T-helper 2 cell (primary cell): ENCODE results near the gene ZCCHC14.

Experiments used
- DNase-seq, 5 experiments: peaks; one replicate each; pipeline versions ENCODE4 v3.0.0 to v3.0.0-alpha.2; 2012 to 2022

Gene ZCCHC14

GRCh38 chr16:87424266-87424665 lies 68.6 kb downstream of the ZCCHC14 start:
- no peak for DNase-seq

DNA sequence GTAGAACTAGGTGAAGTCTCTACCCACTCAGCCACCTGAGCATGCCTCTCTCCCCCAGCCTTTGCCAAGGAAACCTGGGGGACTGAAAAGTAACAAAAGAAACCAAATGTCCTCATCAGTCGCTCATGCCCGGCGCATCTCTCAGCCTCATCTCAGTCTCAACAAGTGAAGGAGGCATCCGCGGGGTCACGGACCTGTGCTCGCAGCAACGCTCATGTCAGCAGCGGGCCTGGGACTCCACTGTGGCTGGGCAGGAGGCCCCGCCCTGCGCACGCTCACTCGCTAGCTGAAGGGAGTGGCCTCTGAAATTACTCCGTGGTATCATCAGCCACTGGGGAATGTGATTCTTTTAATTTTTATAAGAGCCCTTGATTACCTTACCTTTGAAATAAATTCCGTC lies 69.4 kb downstream of the ZCCHC14 start:
- DNase-seq, result no peak

- no peak for DNase-seq
These were observed 70.7 kb downstream of the ZCCHC14 start for GRCh38 chr16:87422106-87422505.

GRCh38 chr16:87421003-87421912 lies 71.6 kb downstream of the ZCCHC14 start:
- no peak for DNase-seq

DNA sequence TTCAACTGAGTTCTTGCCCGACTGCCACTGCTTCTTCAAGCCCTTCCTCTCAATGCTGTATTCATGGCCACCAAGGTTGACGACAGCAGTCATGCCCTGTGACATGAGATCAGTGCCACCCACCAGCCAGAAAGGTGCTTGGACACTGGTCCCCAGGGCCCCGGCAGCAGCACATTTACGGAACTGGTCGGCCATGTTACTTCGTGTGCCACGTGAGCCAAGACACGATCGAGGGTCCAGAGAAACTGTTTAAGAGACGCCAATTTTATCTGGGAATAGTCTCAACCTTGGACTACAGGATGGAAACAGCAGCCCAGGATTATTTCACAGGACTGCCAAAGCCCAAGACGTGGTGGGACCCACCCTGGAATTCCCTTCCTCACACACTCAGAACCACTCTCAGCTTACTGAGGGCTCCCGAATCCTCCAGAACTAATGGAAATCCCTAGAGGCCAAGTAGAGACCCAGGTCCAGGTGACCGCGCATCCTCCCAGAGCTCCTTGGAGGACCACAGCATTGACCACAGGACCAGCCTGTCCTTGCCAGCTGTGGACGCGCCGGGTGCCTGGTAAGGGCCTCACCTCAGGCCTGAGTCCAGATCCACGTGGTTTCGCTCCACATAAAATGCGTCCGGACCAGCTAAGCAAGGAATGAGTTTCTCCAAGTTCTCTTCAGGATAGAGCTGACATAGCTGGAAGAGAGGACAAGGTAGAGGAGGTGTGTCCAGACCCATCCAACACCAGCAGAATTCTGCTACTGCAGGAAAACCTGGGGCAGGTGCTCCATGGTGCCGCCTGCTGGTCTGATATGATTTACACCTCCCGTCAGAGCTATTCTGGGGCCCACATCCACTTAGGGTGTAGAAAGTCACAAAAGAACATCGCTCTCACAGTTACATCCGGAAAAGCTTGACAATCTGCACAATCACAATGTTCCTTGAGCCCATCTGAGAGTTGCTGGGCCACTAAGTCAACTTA lies 72.5 kb downstream of the ZCCHC14 start:
- DNase-seq, result no peak

GRCh38 chr16:87418644-87419043 lies 74.2 kb downstream of the ZCCHC14 start:
- no peak for DNase-seq

- no peak for DNase-seq
These were observed 74.6 kb downstream of the ZCCHC14 start for GRCh38 chr16:87418216-87418615.

DNA sequence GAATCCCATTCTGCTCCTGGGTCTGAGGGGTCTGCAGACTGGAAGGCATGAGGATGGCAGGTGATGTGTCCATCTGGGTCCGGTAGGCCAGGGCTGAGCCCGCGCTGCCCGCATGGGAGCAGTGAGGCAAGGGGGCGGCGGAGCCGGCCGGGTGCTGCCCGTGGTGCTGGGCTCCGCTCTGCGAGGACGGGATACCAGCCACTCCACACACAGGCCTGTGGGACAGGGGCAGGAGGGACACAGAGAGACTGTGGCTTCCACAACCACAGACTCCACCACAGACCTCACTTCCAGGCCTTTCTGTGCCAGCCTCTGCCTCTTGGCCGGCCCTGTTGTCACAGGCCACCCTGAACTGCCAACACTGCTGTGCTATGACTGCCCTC lies 75.3 kb downstream of the ZCCHC14 start:
- DNase-seq, result no peak

GRCh38 chr16:87416826-87417527 lies 75.8 kb downstream of the ZCCHC14 start:
- DNase-seq, result peak in 1 of 5 experiments; percentile 34

- no peak for DNase-seq
These were observed 77.4 kb downstream of the ZCCHC14 start for GRCh38 chr16:87415441-87415840.

- no peak for DNase-seq
These were observed 78.6 kb downstream of the ZCCHC14 start for GRCh38 chr16:87414251-87414680.

DNA sequence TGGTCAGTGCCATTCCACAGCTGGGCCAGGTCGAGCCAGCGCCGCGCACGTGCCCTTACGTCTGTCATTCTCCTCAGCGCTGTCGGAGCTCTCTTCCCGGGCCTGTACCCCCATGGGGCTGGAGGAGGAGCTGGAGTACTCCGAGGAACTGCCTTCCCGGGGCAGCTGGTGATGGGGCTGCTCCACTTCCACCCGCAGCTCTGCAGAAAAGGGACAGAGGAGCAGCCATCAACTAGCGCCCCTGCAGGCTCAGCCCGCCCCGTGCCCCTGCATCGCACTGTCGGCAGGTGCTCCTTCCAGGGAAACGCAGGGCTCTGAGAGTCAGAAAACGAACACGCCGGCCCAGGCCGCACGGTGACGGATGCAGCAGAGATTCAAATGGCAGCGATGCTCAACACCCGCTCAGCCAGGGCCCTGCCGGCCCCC lies 79.8 kb downstream of the ZCCHC14 start:
- DNase-seq, result no peak

- DNase-seq, result no peak
These were observed 80.3 kb downstream of the ZCCHC14 start for GRCh38 chr16:87412371-87412995.

DNA sequence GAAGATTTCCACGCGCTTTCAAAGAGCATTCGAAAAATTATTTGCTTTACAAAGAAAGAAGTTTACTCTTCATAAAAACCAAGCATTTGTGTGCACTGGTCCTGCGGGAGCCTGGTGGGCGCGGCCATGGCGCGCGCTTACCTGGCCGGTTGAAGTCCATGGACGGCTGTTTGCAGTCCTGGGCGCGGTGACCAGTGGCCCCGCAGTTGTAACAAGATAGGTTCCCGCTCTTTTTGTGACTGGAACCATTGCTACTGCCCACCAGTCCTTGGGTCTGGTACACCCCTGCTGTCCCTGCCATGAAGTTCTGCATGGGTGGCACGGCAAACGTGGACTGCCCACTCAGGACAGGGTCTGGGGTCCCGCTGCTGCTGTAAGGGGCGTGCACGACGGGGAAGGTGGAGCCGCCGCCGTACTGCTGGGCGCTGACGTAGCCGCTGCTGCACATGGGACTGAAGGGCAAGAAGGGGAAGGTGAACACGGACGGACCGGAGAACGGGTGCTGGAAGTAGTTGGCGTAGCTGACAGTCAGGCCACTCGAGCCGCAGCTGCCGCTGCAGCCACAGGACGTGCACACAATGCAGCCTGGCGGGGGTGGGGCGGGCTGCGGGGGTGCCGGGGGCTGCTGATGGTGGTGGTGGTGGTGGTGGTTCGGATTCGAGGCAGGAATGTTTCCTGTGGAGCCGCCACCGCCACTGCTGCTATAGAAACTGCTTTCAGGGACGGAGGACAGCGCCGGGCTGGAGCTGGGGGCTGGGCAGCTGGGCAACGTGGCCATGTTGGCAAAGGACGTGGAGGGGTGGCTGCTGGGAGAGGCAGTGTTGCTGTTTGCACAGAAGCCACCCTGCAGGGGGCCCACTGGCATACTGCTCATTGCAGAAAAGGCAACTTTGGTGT lies 81.2 kb downstream of the ZCCHC14 start:
- no peak for DNase-seq

DNA sequence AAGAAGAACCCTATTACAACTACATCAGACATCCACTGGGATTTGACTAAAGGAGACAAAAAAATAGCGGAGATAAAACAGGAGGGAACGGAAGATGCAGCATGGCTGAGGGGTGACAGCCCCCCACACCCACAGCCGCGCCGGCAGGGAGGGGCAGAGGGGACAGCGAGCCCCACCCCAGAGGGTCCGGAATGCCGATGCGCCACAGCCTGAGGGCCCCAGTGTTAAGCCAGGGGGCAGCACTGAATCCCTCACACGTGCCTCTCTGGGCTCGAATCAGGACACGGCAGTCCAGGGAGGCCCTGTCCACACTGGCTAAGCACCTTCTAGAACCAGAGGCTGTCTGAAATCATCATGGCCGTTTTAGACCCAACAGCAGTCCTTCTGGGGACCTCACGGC lies 81.9 kb downstream of the ZCCHC14 start:
- DNase-seq, result no peak

- no peak for DNase-seq
These were observed 82.3 kb downstream of the ZCCHC14 start for GRCh38 chr16:87410530-87410929.

DNA sequence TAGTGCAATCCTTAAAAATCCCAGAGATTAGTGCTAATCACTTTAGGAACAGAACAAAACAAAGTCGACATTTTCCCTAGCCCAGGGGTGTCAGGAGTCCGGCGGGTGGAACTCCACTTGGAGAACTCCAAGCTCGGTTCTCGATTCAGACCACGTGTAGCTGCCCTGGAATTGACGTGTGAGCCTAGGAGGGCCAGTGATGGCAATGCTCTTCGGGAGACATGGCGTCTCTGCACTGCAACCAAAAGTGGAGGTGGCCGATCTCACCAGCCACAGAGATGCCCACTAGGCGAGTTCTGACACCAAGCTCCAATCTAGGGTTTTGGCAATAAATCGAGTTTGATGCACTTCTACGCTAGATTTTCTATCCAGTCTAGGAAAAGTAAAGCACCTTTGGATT lies 83.0 kb downstream of the ZCCHC14 start:
- no peak for DNase-seq

DNA sequence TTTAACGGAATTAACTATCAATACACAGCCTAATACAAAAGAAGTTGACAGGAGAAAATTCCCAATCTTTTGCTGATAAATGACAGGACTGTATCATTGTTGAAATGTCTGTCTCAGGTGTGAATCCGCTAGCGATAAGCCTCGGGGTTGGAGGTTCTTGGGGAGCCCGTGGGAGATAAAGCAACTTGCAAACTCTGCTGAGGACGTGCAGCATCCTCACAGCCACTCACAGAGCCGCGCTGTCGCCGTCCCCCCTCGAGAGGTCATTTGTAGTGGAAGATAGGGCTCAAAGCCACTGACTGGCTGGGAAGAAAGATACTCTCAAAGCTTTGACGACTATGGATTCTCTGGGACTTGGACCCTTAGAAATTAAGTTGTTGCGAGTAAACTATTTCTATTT lies 83.7 kb downstream of the ZCCHC14 start:
- no peak for DNase-seq

DNA sequence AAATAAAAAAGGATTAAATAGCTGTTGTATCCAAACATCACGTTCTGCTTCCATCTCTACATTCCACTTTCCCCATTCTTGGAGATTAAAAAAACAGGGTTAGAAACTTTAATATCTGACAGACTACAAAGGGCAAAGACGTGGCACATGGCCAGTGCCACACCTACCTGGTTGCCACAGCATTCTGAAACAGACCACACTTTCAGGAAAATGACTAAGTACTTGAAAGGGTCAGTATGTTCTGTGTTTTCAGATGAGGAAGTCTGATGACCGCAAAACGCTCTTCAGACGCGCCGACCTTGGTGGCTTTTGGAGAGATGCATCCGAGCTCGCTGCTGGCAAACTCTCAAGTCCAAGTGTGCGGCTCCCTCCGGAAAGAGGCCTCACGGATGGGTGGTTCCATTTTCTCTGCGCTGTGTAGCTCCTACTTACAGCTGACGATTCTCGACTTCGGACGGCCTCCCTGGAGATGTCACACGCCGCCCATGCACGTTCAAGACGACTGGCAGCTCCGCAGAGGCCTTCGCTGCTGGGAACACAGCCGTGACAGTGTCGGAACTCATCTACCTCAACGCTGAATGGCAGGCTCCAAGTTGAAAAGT lies 85.2 kb downstream of the ZCCHC14 start:
- DNase-seq, result peak in 1 of 5 experiments; percentile 24

GRCh38 chr16:87406495-87407088 lies 86.2 kb downstream of the ZCCHC14 start:
- DNase-seq, result no peak
